ENCODE results near the gene COBL.

DNA sequence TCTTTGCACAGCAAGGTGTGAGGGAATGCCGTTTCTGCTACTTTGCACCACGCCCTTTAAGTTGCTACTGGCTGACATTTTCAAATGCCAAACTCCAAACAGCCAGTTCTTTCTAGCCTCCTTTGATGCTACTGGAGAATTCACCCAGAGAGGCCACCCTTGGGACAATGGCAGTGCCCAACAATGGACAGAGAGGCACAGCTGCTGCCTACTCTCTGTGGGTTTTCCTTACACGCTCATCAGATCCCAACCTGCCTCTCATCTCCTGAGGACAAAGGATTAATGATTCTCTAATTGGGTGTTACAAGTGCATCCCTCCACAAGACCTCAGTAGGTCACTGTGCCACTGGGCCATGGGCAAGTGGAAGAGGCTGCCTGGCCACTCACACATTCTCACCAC lies 105.8 kb downstream of the COBL start:
- TF ChIP-seq, protein P1, sequence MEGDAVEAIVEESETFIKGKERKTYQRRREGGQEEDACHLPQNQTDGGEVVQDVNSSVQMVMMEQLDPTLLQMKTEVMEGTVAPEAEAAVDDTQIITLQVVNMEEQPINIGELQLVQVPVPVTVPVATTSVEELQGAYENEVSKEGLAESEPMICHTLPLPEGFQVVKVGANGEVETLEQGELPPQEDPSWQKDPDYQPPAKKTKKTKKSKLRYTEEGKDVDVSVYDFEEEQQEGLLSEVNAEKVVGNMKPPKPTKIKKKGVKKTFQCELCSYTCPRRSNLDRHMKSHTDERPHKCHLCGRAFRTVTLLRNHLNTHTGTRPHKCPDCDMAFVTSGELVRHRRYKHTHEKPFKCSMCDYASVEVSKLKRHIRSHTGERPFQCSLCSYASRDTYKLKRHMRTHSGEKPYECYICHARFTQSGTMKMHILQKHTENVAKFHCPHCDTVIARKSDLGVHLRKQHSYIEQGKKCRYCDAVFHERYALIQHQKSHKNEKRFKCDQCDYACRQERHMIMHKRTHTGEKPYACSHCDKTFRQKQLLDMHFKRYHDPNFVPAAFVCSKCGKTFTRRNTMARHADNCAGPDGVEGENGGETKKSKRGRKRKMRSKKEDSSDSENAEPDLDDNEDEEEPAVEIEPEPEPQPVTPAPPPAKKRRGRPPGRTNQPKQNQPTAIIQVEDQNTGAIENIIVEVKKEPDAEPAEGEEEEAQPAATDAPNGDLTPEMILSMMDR (conservative IDR thresholded peaks at IDR 0.05): no peak
- no peak for TF ChIP-seq EZH2 (IDR thresholded peaks at IDR 0.05; ENCODE audit: low read depth)
